Mesendoderm (in vitro differentiated cells): ENCODE data around the gene TTF1.

Source experiments
- DNase-seq: peaks from one replicate; pipeline ENCODE4 v3.0.0; 2013
- H2AK5ac ChIP-seq: 2 replicates; pipeline ENCODE4 v1.6.1; 2013; ENCODE audit warnings: low read length, inconsistent platforms
- H2BK120ac ChIP-seq: 2 replicates; pipeline ENCODE4 v1.6.1; 2013; ENCODE audit warnings: low read depth, mild to moderate bottlenecking, low read length, moderate library complexity, mixed read lengths
- H2BK15ac ChIP-seq: replicated peaks from 2 replicates; pipeline ENCODE4 v1.6.1; 2013; ENCODE audit warnings: low read depth, mild to moderate bottlenecking, moderate library complexity
- H2BK5ac ChIP-seq: 2 replicates; pipeline ENCODE4 v1.6.1; 2013; ENCODE audit warnings: low read length, inconsistent platforms
- H3K18ac ChIP-seq: 2 replicates; pipeline ENCODE4 v1.6.1; 2013; ENCODE audit warnings: mild to moderate bottlenecking, low read length, mixed read lengths
- H3K23ac ChIP-seq: one replicate; pipeline ENCODE4 v1.6.1; 2013; ENCODE audit warnings: low read length
- H3K27ac ChIP-seq: 2 replicates; pipeline ENCODE4 v1.5.1; 2013; ENCODE audit warnings: low read depth, mild to moderate bottlenecking, inconsistent platforms, low read length, moderate library complexity
- H3K27me3 ChIP-seq: 2 replicates; pipeline ENCODE4 v1.6.1; 2013; ENCODE audit warnings: low read length, control low read depth, mild to moderate bottlenecking, inconsistent platforms; ENCODE audit not compliant: insufficient read depth, poor library complexity
- H3K36me3 ChIP-seq: 2 replicates; pipeline ENCODE4 v1.6.1; 2013; ENCODE audit warnings: low read length, inconsistent platforms; ENCODE audit not compliant: control insufficient read depth, insufficient read depth
- H3K4ac ChIP-seq: one replicate; pipeline ENCODE4 v1.6.1; 2013; ENCODE audit warnings: low read depth, mild to moderate bottlenecking, low read length, moderate library complexity
- H3K4me1 ChIP-seq: 2 replicates; pipeline ENCODE4 v1.6.1; 2013; ENCODE audit warnings: low read depth, low read length, inconsistent platforms; ENCODE audit not compliant: control insufficient read depth
- H3K4me2 ChIP-seq: 2 replicates; pipeline ENCODE4 v1.6.1; 2013; ENCODE audit warnings: low read length
- H3K4me3 ChIP-seq: 2 replicates; pipeline ENCODE4 v1.5.1; 2013; ENCODE audit warnings: mild to moderate bottlenecking, low read length
- H3K56ac ChIP-seq: one replicate; pipeline ENCODE4 v1.6.1; 2013; ENCODE audit warnings: low read length
- H3K79me1 ChIP-seq: 2 replicates; pipeline ENCODE4 v1.6.1; 2013; ENCODE audit warnings: low read length, inconsistent platforms
- H3K79me2 ChIP-seq: 2 replicates; pipeline ENCODE4 v1.6.1; 2013; ENCODE audit warnings: mild to moderate bottlenecking, low read length; ENCODE audit not compliant: control insufficient read depth, insufficient read depth
- H3K9ac ChIP-seq: 2 replicates; pipeline ENCODE4 v1.6.1; 2013; ENCODE audit warnings: low read length, inconsistent platforms
- H4K5ac ChIP-seq: one replicate; pipeline ENCODE4 v1.6.1; 2013; ENCODE audit warnings: low read length
- H4K8ac ChIP-seq: one replicate; pipeline ENCODE4 v1.6.1; 2013; ENCODE audit warnings: low read depth, mild to moderate bottlenecking, control low read depth, low read length, moderate library complexity
- WGBS: extraction: QIAGEN DNeasy Blood & Tissue Kit; methylation state at CpG from one replicate; pipeline ENCODE4 v1.1.7; 2013; ENCODE audit warnings: low lambda C conversion rate, missing lambda C conversion rate; ENCODE audit not compliant: insufficient coverage; ENCODE audit errors: extremely low coverage; 5-methylcytosine and 5-hydroxymethylcytosine counted together

Gene TTF1

DNA sequence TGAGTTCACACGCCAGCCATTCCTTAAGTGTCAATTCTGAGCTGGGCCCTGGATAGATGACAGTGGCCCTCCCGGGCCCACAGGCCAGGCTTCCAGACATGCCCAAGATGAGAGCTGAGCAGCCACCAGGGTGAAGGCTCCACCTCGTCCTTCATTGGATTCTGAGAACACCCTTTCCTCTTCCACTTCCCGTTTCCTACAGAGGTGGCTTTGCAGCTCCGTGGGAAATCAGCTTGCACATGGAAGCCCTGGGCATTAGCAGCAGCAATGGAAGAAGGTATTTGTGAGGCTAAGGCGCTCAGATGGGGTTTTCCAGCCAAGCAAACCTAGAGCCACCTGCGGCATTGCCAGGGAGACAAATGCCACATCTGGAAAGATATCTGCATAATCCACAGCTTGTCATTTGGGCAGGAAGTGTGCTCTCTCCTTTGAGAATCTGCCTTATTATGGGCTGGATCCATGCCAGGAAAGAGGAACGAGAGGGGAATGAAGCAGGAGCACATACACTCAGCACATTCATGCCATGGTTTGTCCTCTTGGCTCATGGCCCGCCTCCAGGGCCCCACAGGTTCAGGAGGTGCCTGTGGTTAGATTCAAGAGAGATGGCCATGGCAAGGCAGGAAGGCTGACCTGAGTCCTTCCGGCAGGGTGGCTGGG lies 37.4 kb upstream of the TTF1 start:
- Histone ChIP-seq H3K23ac (no peak overlapping the region), H3K4me3 (no peak overlapping the region), H2BK15ac (no peak overlapping the region), H4K5ac (no peak overlapping the region), H3K4me2 (no peak overlapping the region), H3K27ac (no peak overlapping the region), H3K56ac (no peak overlapping the region), H4K8ac (no peak overlapping the region), H3K9ac (no peak overlapping the region), H3K79me2 (no peaks in the 10 kb centered on the region), H3K79me1 (no peaks in the 10 kb centered on the region), H3K4me1 (no peaks in the 10 kb centered on the region), H2BK120ac (no peak overlapping the region), H3K4ac (no peak overlapping the region), H3K36me3 (no peaks in the 10 kb centered on the region), H3K27me3 (no peaks in the 10 kb centered on the region), H2AK5ac (no peak overlapping the region), H3K18ac (no peak overlapping the region), H2BK5ac (no peak overlapping the region)
- no peak for DNase-seq
- WGBS: no CpG with 5 or more reads among the region's 10 CpGs

DNA sequence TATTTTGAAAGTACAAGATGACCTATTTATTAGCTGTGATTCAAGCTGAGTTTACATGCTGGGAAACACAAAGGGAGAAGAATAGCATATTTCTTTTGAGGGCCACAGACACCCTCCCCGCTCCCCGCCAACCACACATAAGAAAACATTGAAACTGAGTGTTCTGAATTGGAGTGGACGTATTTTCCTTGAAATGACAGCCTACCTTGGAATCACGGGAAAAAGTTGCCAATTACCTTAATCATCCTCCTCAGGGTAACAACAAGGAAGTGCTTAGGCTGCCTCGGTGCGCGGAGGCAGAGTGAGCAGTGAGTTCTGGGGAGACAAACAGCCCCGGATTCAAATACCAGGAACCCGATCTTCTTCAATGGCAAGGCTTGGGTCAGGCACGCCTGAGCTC lies 34.8 kb upstream of the TTF1 start:
- no peaks in the 10 kb centered on the region for H3K4me1 ChIP-seq
- H3K4me3 ChIP-seq: no peak overlapping the region
- no peak overlapping the region for H2BK120ac ChIP-seq
- H3K79me2 ChIP-seq: no peaks in the 10 kb centered on the region
- H3K9ac ChIP-seq: no peak overlapping the region
- H2BK15ac ChIP-seq: no peak overlapping the region
- H3K27me3 ChIP-seq: no peaks in the 10 kb centered on the region
- H3K27ac ChIP-seq: no peak overlapping the region
- no peak overlapping the region for H3K4me2 ChIP-seq
- no peak overlapping the region for H3K56ac ChIP-seq
- H3K36me3 ChIP-seq: no peaks in the 10 kb centered on the region
- DNase-seq: no peak
- no peak overlapping the region for H4K5ac ChIP-seq
- H3K79me1 ChIP-seq: no peaks in the 10 kb centered on the region
- no peak overlapping the region for H3K23ac ChIP-seq
- no peak overlapping the region for H4K8ac ChIP-seq
- H3K4ac ChIP-seq: no peak overlapping the region
- H2AK5ac ChIP-seq: no peak overlapping the region
- no CpG with 5 or more reads among the region's 10 CpGs for WGBS
- H2BK5ac ChIP-seq: no peak overlapping the region
- H3K18ac ChIP-seq: no peak overlapping the region

DNA sequence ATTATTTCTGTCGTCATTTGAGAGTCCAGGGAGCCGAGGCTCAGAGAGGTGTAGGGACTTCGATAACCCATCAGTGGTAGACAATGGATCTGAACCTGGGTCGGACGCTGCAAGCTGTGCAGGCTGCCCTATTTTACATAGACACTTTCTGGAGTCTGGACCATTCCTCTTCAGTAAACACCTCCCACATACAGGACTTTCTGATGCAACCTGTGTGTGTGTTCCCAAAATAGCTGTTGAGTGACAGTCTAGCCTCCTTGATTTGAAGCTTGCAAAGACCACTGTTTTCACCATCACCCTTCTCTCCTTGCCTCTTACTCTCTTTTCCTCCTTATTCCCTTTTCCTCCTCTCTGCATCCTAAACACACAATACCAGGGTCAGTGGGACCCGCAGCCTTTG lies 34.1 kb upstream of the TTF1 start:
- H3K23ac ChIP-seq: no peak overlapping the region
- H3K56ac ChIP-seq: no peak overlapping the region
- no peaks in the 10 kb centered on the region for H3K27me3 ChIP-seq
- H4K5ac ChIP-seq: no peak overlapping the region
- no peaks in the 10 kb centered on the region for H3K79me1 ChIP-seq
- no peaks in the 10 kb centered on the region for H3K36me3 ChIP-seq
- H2BK120ac ChIP-seq: no peak overlapping the region
- no peak overlapping the region for H3K9ac ChIP-seq
- no peak overlapping the region for H3K18ac ChIP-seq
- H2BK5ac ChIP-seq: no peak overlapping the region
- no peaks in the 10 kb centered on the region for H3K79me2 ChIP-seq
- no CpG with 5 or more reads among the region's 6 CpGs for WGBS
- no peak overlapping the region for H3K4me3 ChIP-seq
- no peak overlapping the region for H2BK15ac ChIP-seq
- no peak overlapping the region for H2AK5ac ChIP-seq
- no peak overlapping the region for H3K4me2 ChIP-seq
- H3K27ac ChIP-seq: no peak overlapping the region
- no peaks in the 10 kb centered on the region for H3K4me1 ChIP-seq
- no peak overlapping the region for H4K8ac ChIP-seq
- no peak overlapping the region for H3K4ac ChIP-seq
- DNase-seq: no peak

GRCh38 chr9:132439153-132439552 lies 32.5 kb upstream of the TTF1 start:
- no peak overlapping the region for H4K5ac ChIP-seq
- H2AK5ac ChIP-seq: no peak overlapping the region
- no peaks in the 10 kb centered on the region for H3K27me3 ChIP-seq
- DNase-seq: no peak
- H4K8ac ChIP-seq: no peak overlapping the region
- no peak overlapping the region for H3K23ac ChIP-seq
- H3K27ac ChIP-seq: no peak overlapping the region
- no peak overlapping the region for H2BK120ac ChIP-seq
- no peak overlapping the region for H2BK15ac ChIP-seq
- WGBS: no CpG with 5 or more reads among the region's 4 CpGs
- no peaks in the 10 kb centered on the region for H3K36me3 ChIP-seq
- no peaks in the 10 kb centered on the region for H3K4me1 ChIP-seq
- no peaks in the 10 kb centered on the region for H3K79me1 ChIP-seq
- no peak overlapping the region for H2BK5ac ChIP-seq
- H3K4me2 ChIP-seq: no peak overlapping the region
- H3K79me2 ChIP-seq: no peaks in the 10 kb centered on the region
- H3K9ac ChIP-seq: no peak overlapping the region
- H3K56ac ChIP-seq: no peak overlapping the region
- no peak overlapping the region for H3K18ac ChIP-seq
- no peak overlapping the region for H3K4me3 ChIP-seq
- H3K4ac ChIP-seq: no peak overlapping the region

GRCh38 chr9:132434881-132435280 lies 28.2 kb upstream of the TTF1 start:
- H3K36me3 ChIP-seq: no peaks in the 10 kb centered on the region
- H3K56ac ChIP-seq: no peak overlapping the region
- no peaks in the 10 kb centered on the region for H3K79me2 ChIP-seq
- H4K8ac ChIP-seq: no peak overlapping the region
- WGBS: no CpG with 5 or more reads among the region's 10 CpGs
- H2BK5ac ChIP-seq: no peak overlapping the region
- no peaks in the 10 kb centered on the region for H3K79me1 ChIP-seq
- H3K4ac ChIP-seq: no peak overlapping the region
- no peak overlapping the region for H3K4me2 ChIP-seq
- H2AK5ac ChIP-seq: no peak overlapping the region
- no peak overlapping the region for H3K4me3 ChIP-seq
- no peak overlapping the region for H3K9ac ChIP-seq
- no peak overlapping the region for H4K5ac ChIP-seq
- H3K27ac ChIP-seq: no peak overlapping the region
- H3K27me3 ChIP-seq: no peaks in the 10 kb centered on the region
- H2BK15ac ChIP-seq: no peak overlapping the region
- H2BK120ac ChIP-seq: no peak overlapping the region
- H3K23ac ChIP-seq: no peak overlapping the region
- H3K4me1 ChIP-seq: no peaks in the 10 kb centered on the region
- no peak for DNase-seq
- no peak overlapping the region for H3K18ac ChIP-seq

- no CpG with 5 or more reads among the region's 1 CpG for WGBS
- no peaks in the 10 kb centered on the region for H3K27me3 ChIP-seq
- no peak overlapping the region for H3K4me3 ChIP-seq
- no peak overlapping the region for H4K5ac ChIP-seq
- H3K23ac ChIP-seq: no peak overlapping the region
- no peak overlapping the region for H2BK15ac ChIP-seq
- no peak overlapping the region for H4K8ac ChIP-seq
- H3K9ac ChIP-seq: no peak overlapping the region
- H3K18ac ChIP-seq: no peak overlapping the region
- H3K27ac ChIP-seq: no peak overlapping the region
- no peak for DNase-seq
- H2BK5ac ChIP-seq: no peak overlapping the region
- H3K4me1 ChIP-seq: peaks cover 2% of the 10 kb centered on the region
- no peak overlapping the region for H3K56ac ChIP-seq
- H3K36me3 ChIP-seq: no peaks in the 10 kb centered on the region
- no peak overlapping the region for H2BK120ac ChIP-seq
- no peaks in the 10 kb centered on the region for H3K79me1 ChIP-seq
- H3K4me2 ChIP-seq: no peak overlapping the region
- H3K79me2 ChIP-seq: no peaks in the 10 kb centered on the region
- H3K4ac ChIP-seq: no peak overlapping the region
- no peak overlapping the region for H2AK5ac ChIP-seq
Measured at GRCh38 chr9:132430998-132431397, 24.4 kb upstream of the TTF1 start.
